Measurements from ENCODE around the gene C5orf15.

GRCh38 chr5:133936651-133937015 is 31.8 kb downstream of the C5orf15 start:
- TF ChIP-seq, protein P1, sequence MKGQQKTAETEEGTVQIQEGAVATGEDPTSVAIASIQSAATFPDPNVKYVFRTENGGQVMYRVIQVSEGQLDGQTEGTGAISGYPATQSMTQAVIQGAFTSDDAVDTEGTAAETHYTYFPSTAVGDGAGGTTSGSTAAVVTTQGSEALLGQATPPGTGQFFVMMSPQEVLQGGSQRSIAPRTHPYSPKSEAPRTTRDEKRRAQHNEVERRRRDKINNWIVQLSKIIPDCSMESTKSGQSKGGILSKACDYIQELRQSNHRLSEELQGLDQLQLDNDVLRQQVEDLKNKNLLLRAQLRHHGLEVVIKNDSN (IDR thresholded peaks at IDR 0.05; ENCODE audit: borderline replicate concordance, low read depth) = no peak
- TF ChIP-seq CTCF (IDR thresholded peaks at IDR 0.05) = no peak
- TF ChIP-seq REST (IDR thresholded peaks at IDR 0.05; ENCODE audit: low read depth, low read length) = no peak

Measured in SK-N-SH (cell line).